ENCODE data around the gene FAM13A. TPM values are rescaled to one million over a fixed set of nuclear protein-coding genes. Genes with fewer than 3 reads are reported as not detected.
"Not testable (repeated sequence)": the region's sequence is repeated elsewhere in the genome, so short reads cannot be mapped to it uniquely, and the experiment has no call there.

FAM13A gene
- total RNA-seq, 4 donors from 2014 or later: 17.7 to 80.3 (median 46.2) TPM

DNA sequence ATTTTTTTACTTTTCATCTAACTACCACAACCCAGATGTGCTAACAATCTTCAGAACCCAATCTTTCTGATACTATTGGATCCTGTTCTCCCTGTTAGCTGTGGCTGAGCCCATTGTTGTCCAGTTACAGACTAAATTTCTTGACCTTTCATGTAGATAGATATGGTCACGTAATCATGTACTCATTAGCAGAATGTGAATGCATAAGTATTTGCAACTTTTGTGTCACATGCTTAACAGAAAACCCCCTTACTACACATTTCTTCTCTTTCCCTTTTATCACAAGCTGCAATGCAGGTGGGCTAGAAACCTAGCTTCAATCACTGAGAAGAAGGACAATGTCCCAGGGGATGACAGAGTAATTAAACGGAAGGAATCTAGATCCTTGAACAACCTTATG lies 13.1 kb upstream of the FAM13A start:
- H3K27ac ChIP-seq: no peak overlapping the region
- H3K4me1 ChIP-seq: no peaks in the 10 kb centered on the region
- DNase-seq: no peak
- H3K36me3 ChIP-seq: no peaks in the 10 kb centered on the region
- intact Hi-C loops (cut with DNase I; ENCODE audit: low total_unique reads): no loop called here
- H3K9me3 ChIP-seq: no peaks in the 10 kb centered on the region
- TF ChIP-seq, protein P1, sequence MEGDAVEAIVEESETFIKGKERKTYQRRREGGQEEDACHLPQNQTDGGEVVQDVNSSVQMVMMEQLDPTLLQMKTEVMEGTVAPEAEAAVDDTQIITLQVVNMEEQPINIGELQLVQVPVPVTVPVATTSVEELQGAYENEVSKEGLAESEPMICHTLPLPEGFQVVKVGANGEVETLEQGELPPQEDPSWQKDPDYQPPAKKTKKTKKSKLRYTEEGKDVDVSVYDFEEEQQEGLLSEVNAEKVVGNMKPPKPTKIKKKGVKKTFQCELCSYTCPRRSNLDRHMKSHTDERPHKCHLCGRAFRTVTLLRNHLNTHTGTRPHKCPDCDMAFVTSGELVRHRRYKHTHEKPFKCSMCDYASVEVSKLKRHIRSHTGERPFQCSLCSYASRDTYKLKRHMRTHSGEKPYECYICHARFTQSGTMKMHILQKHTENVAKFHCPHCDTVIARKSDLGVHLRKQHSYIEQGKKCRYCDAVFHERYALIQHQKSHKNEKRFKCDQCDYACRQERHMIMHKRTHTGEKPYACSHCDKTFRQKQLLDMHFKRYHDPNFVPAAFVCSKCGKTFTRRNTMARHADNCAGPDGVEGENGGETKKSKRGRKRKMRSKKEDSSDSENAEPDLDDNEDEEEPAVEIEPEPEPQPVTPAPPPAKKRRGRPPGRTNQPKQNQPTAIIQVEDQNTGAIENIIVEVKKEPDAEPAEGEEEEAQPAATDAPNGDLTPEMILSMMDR (IDR thresholded peaks at IDR 0.05): no peak
- TF ChIP-seq POLR2A (IDR thresholded peaks at IDR 0.05): no peak
- no peak overlapping the region for H3K4me3 ChIP-seq
- H3K27me3 ChIP-seq: no peaks in the 10 kb centered on the region

DNA sequence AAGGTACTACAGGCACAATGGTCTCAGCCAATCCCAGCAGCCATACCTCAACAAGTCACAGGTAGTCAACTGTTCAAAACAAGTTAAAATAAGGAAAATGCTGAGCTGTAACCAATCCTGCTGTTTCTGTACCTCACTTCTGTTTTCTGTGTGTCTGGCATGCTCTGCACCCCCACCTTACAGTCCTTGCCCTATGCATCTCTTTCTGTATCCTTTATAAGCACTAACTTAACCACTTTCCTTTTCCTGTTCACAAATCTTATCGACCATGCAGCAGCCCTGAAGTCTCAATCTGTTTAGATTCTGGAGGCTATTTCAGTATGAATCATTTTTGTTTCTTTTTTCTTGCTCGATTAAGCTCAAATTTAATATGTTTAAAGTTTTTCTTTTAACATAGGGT lies 12.5 kb upstream of the FAM13A start:
- Histone ChIP-seq H3K36me3 (no peaks in the 10 kb centered on the region), H3K9me3 (no peaks in the 10 kb centered on the region), H3K27ac (no peak overlapping the region), H3K27me3 (no peaks in the 10 kb centered on the region), H3K4me1 (no peaks in the 10 kb centered on the region), H3K4me3 (no peak overlapping the region)
- TF ChIP-seq, protein P1 (IDR thresholded peaks at IDR 0.05): no peak
- TF ChIP-seq POLR2A (IDR thresholded peaks at IDR 0.05): no peak
- intact Hi-C loops (cut with DNase I; ENCODE audit: low total_unique reads): no loop called here
- DNase-seq: no peak

DNA sequence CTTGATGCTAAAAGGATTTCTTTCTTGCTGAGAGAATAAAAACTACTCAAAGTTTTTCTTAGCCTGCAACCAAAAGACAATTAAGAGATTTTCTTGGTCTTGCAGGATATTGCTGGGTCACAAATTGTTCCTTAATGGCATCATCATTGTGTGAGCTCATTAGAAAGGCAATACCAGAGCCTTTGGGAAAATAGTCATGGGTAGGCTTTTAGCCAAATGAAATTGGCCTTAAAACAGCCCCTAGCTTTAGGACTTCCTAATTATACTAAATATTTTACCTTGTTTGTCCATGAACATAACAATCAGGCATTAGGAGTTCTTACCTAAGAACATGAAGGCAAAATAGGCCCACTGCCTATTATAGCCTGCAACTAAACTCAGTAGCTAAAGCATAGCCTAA lies 10.4 kb upstream of the FAM13A start:
- no peak for DNase-seq
- intact Hi-C loops (cut with DNase I; ENCODE audit: low total_unique reads): no loop called here
- Histone ChIP-seq H3K27me3 (no peaks in the 10 kb centered on the region), H3K27ac (no peak overlapping the region), H3K36me3 (no peaks in the 10 kb centered on the region), H3K4me3 (no peak overlapping the region), H3K4me1 (no peaks in the 10 kb centered on the region), H3K9me3 (no peaks in the 10 kb centered on the region)
- TF ChIP-seq, protein P1 (IDR thresholded peaks at IDR 0.05): no peak
- no peak for TF ChIP-seq POLR2A (IDR thresholded peaks at IDR 0.05)

DNA sequence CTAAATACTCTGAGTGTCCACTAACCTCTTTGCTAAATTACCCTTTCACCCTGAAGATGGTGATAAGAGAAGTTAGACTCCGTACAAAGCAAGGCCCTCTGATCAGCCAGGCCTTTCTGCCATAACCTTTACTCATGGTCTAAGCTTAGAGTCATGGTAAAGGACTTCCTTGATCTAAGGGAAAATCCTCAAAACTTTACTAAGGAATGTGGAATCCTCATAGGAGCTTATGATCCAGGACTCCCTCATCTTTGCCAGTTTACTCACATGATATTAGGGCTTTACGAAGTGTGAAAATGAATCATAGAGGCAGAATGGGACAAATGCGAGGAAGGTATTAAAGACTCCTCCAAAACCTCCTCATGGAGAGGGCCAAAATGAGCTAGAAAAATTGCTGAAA lies 7.9 kb upstream of the FAM13A start:
- DNase-seq: no peak
- no peaks in the 10 kb centered on the region for H3K36me3 ChIP-seq
- H3K9me3 ChIP-seq: no peaks in the 10 kb centered on the region
- H3K27ac ChIP-seq: no peak overlapping the region
- intact Hi-C loops (cut with DNase I; ENCODE audit: low total_unique reads): no loop called here
- no peaks in the 10 kb centered on the region for H3K27me3 ChIP-seq
- TF ChIP-seq, protein P1 (IDR thresholded peaks at IDR 0.05): no peak
- TF ChIP-seq POLR2A (IDR thresholded peaks at IDR 0.05): no peak
- H3K4me3 ChIP-seq: no peak overlapping the region
- H3K4me1 ChIP-seq: no peaks in the 10 kb centered on the region

DNA sequence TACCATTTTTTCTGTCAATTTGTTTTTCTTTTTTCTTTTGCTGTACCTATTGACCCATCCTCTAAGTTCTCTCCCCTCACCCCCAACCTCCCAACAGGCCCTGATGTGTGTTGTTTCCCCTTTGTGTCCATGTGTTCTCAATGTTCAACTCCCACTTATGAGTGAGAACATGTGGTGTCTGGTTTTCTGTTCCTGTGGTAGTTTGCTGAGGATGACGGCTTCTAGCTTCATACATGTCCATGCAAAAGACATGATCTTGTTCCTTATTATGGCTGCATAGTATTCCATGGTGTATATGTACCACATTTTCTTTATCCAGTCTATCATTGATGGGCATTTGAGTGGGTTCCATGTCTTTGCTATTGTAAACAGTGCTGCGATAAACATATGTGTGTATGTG lies 859 bp upstream of the FAM13A start:
- DNase-seq; H3K9me3 ChIP-seq; H3K27me3 ChIP-seq; H3K4me3 ChIP-seq; intact Hi-C loops (cut with DNase I; ENCODE audit: low total_unique reads); H3K36me3 ChIP-seq: not testable (repeated sequence)
- Histone ChIP-seq H3K27ac (peak overlapping the region; percentile 75 to 88), H3K4me1 (peaks cover 0 to 16% of the 10 kb centered on the region in 2 donors)

DNA sequence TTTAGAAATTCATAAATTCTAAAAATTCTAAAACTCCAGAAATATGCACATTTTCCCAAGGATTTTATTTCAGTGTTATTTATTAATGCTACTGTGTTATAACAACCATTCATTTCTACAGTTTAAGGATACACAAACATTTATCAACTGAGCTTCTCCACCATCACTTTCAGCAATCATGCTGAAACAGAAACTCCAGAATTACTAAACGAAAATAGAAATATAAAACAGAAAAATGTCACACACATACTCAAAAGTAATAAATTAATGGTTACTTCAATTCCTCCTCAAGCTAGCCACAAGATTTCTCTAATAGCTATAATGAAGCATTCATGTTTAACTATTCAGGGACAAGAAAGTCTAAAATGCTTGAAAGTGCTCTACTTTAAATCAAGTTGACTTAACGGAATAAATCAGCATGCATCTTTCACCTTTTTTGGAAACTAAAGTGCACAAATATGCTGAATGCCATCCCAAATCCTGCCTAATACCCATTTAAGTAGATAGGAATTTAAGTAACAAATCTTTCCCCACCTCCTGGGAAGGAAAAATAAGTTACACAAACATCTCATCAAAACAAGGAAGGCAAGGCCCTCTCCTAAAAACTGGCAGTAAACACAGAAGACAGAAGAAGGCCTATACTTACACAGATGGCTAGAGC lies 563 bp downstream of the FAM13A start:
- no peaks in the 10 kb centered on the region for H3K27me3 ChIP-seq
- DNase-seq: no peak
- TF ChIP-seq, protein P1 (IDR thresholded peaks at IDR 0.05): no peak
- TF ChIP-seq POLR2A (IDR thresholded peaks at IDR 0.05): no peak
- intact Hi-C loops (cut with DNase I; ENCODE audit: low total_unique reads): no loop called here
- H3K27ac ChIP-seq: peak overlapping the region; percentile 75 to 88
- H3K4me3 ChIP-seq: peak overlapping the region; percentile 43 to 44
- no peaks in the 10 kb centered on the region for H3K9me3 ChIP-seq
- H3K4me1 ChIP-seq: peaks cover 0 to 16% of the 10 kb centered on the region in 2 donors
- H3K36me3 ChIP-seq: no peaks in the 10 kb centered on the region

All from uterus (tissue), 4 donors.